Left ventricle myocardium inferior (tissue), 1 donor: ENCODE results near the gene NUS1. TPM values are rescaled to one million over a fixed set of nuclear protein-coding genes. Genes with fewer than 3 reads are reported as not detected.
"Not testable (repeated sequence)": the region's sequence is repeated elsewhere in the genome, so short reads cannot be mapped to it uniquely, and the experiment has no call there.

Experiments
- DNase-seq: peaks from one replicate; pipeline ENCODE4 v3.0.0-alpha.2; 2020
- H3K27ac ChIP-seq: fragments of 200-600 bp; replicated peaks from 2 replicates; pipeline ENCODE4 v1.8.0; 2021
- H3K27me3 ChIP-seq: fragments of 200-600 bp; 2 replicates; pipeline ENCODE4 v1.8.0; 2021; ENCODE audit warnings: low read depth
- H3K36me3 ChIP-seq: fragments of 200-600 bp; 2 replicates; pipeline ENCODE4 v1.8.0; 2021
- H3K4me1 ChIP-seq: fragments of 200-600 bp; 2 replicates; pipeline ENCODE4 v1.8.0; 2021
- H3K4me3 ChIP-seq: fragments of 200-600 bp; 2 replicates; pipeline ENCODE4 v1.8.0; 2021; ENCODE audit warnings: mild to moderate bottlenecking, moderate library complexity
- H3K9me3 ChIP-seq: fragments of 200-600 bp; replicated peaks from 2 replicates; pipeline ENCODE4 v1.8.0; 2021
- intact Hi-C: fragments of 100-400 bp; cut with micrococcal nuclease; formaldehyde crosslinking; loops from one replicate; pipeline ENCODE4 v1.11.0; 2022
- total RNA-seq: library from RNA; stranded (reverse); fragmentation: NEBNext Ultra II Directional; extraction: Animal tissue kit (Norgen Biotek cat#: 25700); gene quantifications from one replicate; pipeline ENCODE4 v1.2.1, GENCODE V29; 2021
- TF ChIP-seq, protein P1 (sequence below): fragments of 200-600 bp; IDR thresholded peaks from 2 replicates; pipeline ENCODE4 v1.8.0; 2021; ENCODE audit warnings: antibody characterized with exemption, mild to moderate bottlenecking, borderline replicate concordance
- donor health status: DM: no; HTN: yes; CAD: no; lungs with severe emphysema.

The NUS1 gene
- total RNA-seq, 1 donor from 2014 or later: 14.5 TPM

DNA sequence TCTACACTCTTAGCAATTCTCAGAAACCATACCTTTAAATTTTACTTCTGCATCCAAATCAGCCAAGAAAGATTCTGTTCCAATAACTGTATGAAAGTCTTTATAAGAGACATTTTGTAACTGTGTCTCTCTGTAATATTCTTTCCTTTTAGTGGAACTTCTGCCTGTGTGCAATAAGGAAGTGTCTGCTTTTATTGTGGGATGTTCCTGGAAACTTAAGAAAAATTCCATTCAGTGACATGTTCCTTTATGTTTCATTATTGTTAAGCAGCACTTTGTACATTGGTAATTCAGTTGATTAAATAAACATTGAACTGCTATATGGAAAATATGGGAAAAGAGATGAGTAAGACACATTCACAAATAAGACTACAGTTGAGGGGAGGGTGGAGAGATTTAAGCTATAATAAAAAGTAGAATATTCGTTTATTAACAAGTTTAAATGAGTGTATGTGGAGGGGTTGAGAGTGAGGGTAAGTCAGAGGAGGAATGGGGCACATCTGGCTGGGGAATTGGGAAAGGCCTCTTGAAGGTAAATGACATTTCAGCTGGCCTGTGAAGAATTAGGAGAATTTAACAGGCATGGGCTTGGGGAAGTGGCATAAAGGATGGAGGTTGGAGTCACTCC, 11.9 kb downstream of the NUS1 start:
- Histone ChIP-seq H3K27ac (no peak overlapping the region), H3K4me1 (peaks cover 47% of the 10 kb centered on the region)

DNA sequence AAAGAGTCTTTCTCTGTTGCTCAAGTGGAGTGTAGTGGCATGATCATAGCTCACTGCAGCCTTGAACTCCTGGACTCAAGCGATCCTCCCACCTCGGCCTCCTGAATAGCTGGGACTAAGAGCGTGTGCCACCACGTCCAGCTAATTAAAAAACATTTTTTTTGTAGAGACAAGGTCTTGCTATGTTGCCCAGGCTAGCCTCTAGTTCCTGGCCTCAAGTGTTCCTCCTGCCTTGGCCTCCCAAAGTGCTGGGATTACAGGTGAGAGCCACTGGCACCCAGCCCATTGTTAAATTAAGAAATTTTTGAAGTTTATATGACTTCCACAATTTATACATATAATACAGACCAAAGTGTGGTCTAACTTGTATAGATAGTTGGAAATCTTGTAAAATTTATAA, 14.3 kb downstream of the NUS1 start:
- H3K4me3 ChIP-seq, H3K27me3 ChIP-seq, intact Hi-C loops, H3K9me3 ChIP-seq, DNase-seq, H3K27ac ChIP-seq: not testable (repeated sequence)
- Histone ChIP-seq H3K36me3 (peaks cover 18% of the 10 kb centered on the region), H3K4me1 (peaks cover 31% of the 10 kb centered on the region)

More for the DNA sequence above, 11.9 kb downstream of the NUS1 start:
- H3K9me3 ChIP-seq: no peaks in the 10 kb centered on the region
- no peak for DNase-seq
- H3K27me3 ChIP-seq: no peaks in the 10 kb centered on the region
- intact Hi-C loops: no loop called here
- no peak overlapping the region for H3K4me3 ChIP-seq
- TF ChIP-seq, protein P1, sequence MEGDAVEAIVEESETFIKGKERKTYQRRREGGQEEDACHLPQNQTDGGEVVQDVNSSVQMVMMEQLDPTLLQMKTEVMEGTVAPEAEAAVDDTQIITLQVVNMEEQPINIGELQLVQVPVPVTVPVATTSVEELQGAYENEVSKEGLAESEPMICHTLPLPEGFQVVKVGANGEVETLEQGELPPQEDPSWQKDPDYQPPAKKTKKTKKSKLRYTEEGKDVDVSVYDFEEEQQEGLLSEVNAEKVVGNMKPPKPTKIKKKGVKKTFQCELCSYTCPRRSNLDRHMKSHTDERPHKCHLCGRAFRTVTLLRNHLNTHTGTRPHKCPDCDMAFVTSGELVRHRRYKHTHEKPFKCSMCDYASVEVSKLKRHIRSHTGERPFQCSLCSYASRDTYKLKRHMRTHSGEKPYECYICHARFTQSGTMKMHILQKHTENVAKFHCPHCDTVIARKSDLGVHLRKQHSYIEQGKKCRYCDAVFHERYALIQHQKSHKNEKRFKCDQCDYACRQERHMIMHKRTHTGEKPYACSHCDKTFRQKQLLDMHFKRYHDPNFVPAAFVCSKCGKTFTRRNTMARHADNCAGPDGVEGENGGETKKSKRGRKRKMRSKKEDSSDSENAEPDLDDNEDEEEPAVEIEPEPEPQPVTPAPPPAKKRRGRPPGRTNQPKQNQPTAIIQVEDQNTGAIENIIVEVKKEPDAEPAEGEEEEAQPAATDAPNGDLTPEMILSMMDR: no peak
- H3K36me3 ChIP-seq: no peaks in the 10 kb centered on the region

DNA sequence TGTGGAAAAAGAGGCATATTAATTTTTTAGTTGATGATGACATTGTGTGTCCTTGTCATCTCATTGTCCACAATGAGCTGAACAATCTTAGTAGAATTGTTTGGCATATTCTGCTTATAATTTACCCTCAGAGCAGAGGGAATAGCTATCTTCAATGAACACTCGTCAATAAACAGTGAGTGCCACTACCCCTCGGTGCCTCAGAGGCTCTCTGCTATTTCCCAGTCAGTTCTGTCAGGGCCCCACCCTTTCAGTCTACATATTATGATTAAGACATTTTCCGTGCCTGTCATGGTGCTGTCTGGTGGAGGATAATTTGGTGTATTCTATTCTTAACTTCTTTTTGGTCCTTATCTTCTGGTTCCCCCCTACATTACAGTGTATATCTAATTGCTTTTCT, 31.2 kb downstream of the NUS1 start:
- Histone ChIP-seq H3K27ac (no peak overlapping the region), H3K4me3 (no peak overlapping the region), H3K36me3 (peaks cover 49% of the 10 kb centered on the region), H3K27me3 (no peaks in the 10 kb centered on the region), H3K4me1 (no peaks in the 10 kb centered on the region), H3K9me3 (no peaks in the 10 kb centered on the region)
- no peak for DNase-seq
- intact Hi-C loops: no loop called here
- TF ChIP-seq, protein P1: no peak

DNA sequence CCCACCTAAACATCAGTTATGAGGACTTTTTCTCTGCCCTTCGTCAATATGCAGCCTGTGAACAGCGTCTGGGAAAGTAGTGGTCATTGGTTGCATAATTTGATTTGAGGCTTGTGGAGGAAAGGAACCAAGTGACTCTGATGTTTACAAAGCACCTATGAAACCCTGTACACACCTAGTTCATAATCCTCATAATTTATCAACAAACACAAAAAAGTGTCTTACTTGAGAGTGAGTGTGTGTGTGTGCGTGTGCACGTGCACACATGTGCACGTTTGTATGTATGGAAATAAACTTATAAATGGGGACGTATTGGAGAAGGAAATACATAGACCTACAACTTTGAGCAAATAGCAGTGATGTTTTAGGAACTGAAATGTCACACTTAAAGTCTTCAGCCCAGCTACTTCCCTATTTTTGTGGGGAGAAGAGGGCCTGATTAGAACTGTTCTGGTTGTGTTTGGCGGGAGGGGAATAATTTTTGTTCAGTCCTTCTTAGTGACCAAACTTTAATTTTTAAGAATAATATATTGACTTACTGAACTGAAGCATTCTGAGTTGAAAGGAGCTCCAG, 31.8 kb downstream of the NUS1 start:
- H3K9me3 ChIP-seq, DNase-seq, H3K4me3 ChIP-seq, intact Hi-C loops, H3K27me3 ChIP-seq, H3K27ac ChIP-seq, H3K4me1 ChIP-seq: not testable (repeated sequence)
- peaks cover 45% of the 10 kb centered on the region for H3K36me3 ChIP-seq

DNA sequence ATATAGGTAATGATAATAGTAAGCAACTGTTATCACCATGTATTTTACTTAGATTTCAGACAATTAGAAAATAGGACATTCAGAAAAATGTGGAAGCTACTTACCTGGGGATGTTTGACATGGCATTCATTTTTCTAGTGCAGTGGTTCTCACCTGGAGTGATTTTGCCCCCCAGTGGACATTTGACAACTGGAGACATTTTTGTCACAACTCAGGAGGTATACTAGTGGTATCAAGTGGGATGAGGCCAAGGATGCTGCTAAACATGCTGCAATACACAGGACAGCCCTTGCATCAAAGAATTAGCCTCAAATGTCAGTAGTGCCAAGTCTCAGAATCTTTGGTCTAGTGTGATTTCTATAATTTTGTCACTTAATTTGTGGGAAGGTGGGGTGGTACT, 36.1 kb downstream of the NUS1 start:
- H3K4me1 ChIP-seq: no peaks in the 10 kb centered on the region
- H3K36me3 ChIP-seq: peaks cover 7% of the 10 kb centered on the region
- H3K27me3 ChIP-seq: no peaks in the 10 kb centered on the region
- TF ChIP-seq, protein P1: no peak
- H3K4me3 ChIP-seq: no peak overlapping the region
- intact Hi-C loops: no loop called here
- no peak overlapping the region for H3K27ac ChIP-seq
- no peak for DNase-seq
- no peaks in the 10 kb centered on the region for H3K9me3 ChIP-seq

DNA sequence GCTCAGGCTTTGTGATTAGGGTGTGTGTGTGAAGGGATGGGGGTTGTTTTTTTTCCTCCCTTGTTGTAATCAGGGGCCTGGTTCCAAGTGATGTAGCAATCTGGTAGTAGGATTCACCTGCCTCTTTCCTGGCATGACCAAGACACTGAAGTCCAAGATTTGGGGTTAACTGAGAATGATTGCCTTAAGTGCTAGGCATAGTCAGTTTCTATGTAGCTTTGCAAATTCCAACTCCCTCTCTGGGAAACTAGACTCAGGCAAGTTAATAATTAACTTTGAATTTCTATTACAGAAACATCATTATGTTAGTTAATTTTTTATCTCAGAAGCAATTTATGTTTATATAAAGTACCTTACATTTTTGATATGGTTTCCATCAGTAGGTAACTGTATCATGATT, 43.6 kb downstream of the NUS1 start:
- H3K4me3 ChIP-seq: no peak overlapping the region
- peaks cover 6% of the 10 kb centered on the region for H3K9me3 ChIP-seq
- H3K36me3 ChIP-seq: no peaks in the 10 kb centered on the region
- no peak for DNase-seq
- H3K4me1 ChIP-seq: no peaks in the 10 kb centered on the region
- no peaks in the 10 kb centered on the region for H3K27me3 ChIP-seq
- intact Hi-C loops: no loop called here
- TF ChIP-seq, protein P1: no peak
- no peak overlapping the region for H3K27ac ChIP-seq

DNA sequence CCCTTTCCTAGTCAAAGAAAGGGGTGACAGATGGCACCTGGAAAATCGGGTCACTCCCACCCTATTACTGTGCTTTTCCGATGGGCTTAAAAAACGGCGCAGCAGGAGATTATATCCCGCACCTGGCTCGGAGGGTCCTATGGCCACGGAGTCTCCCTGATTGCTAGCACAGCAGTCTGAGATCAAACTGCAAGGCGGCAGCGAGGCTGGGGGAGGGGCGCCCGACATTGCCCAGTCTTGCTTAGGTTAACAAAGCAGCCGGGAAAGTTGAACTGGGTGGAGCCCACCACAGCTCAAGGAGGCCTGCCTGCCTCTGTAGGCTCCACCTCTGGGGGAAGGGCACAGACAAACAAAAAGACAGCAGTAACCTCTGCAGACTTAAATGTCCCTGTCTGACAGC, 46.3 kb downstream of the NUS1 start:
- H3K9me3 ChIP-seq, H3K4me1 ChIP-seq, H3K36me3 ChIP-seq, DNase-seq, H3K4me3 ChIP-seq, H3K27ac ChIP-seq, H3K27me3 ChIP-seq, intact Hi-C loops: not testable (repeated sequence)
